Osteoblast (primary cell): Measurements from ENCODE around the gene PDLIM1. TPM values are rescaled to one million over a fixed set of nuclear protein-coding genes. Genes with fewer than 3 reads are reported as not detected.

Source experiments
- DNase-seq: peaks from one replicate; pipeline ENCODE4 v3.0.0; 2011; ENCODE audit warnings: low spot score, mixed read lengths; ENCODE audit not compliant: insufficient read length; ENCODE audit errors: missing footprints
- H2AFZ ChIP-seq: 2 replicates; pipeline ENCODE4 v1.6.0; 2011; ENCODE audit warnings: mild to moderate bottlenecking, low read length
- H3K27ac ChIP-seq: 2 replicates; pipeline ENCODE4 v1.5.1; 2011; ENCODE audit warnings: mild to moderate bottlenecking, low read depth, low read length, moderate library complexity
- H3K27me3 ChIP-seq: 2 replicates; pipeline ENCODE4 v1.6.0; 2012; ENCODE audit warnings: mild to moderate bottlenecking, control low read depth, inconsistent platforms, low read length, moderate library complexity; ENCODE audit not compliant: insufficient read depth
- H3K36me3 ChIP-seq: 2 replicates; pipeline ENCODE4 v1.5.1; 2011; ENCODE audit warnings: mild to moderate bottlenecking, low read length, control low read depth, moderate library complexity; ENCODE audit not compliant: insufficient read depth
- H3K4me1 ChIP-seq: 2 replicates; pipeline ENCODE4 v1.5.1; 2011; ENCODE audit warnings: mild to moderate bottlenecking, low read length, control low read depth, moderate library complexity; ENCODE audit not compliant: insufficient read depth
- H3K4me2 ChIP-seq: 2 replicates; pipeline ENCODE4 v1.6.0; 2011; ENCODE audit warnings: mild to moderate bottlenecking, low read length; ENCODE audit not compliant: insufficient read depth
- H3K4me3 ChIP-seq: fragments of 200-600 bp; sonication (generic); 3 replicates; pipeline ENCODE4 v1.5.1; 2012; ENCODE audit warnings: mild to moderate bottlenecking, low read length, inconsistent platforms; ENCODE audit not compliant: insufficient read depth
- H3K79me2 ChIP-seq: 2 replicates; pipeline ENCODE4 v1.6.0; 2012; ENCODE audit warnings: mild to moderate bottlenecking, low read length, control low read depth, inconsistent platforms; ENCODE audit not compliant: insufficient read depth
- H3K9me3 ChIP-seq: 2 replicates; pipeline ENCODE4 v1.5.1; 2011; ENCODE audit warnings: low read depth, low read length, control low read depth
- H4K20me1 ChIP-seq: 2 replicates; pipeline ENCODE4 v1.6.0; 2012; ENCODE audit warnings: mild to moderate bottlenecking, low read length, control low read depth; ENCODE audit not compliant: insufficient read depth
- CTCF ChIP-seq: IDR thresholded peaks from 2 replicates; pipeline ENCODE4 v1.5.1; 2011; ENCODE audit warnings: mild to moderate bottlenecking, low read depth, low read length, moderate library complexity; ENCODE audit errors: extremely low read depth
- total RNA-seq: library from RNA; depleted of rRNA; stranded (reverse); fragments of >200 nt; gene quantifications from 2 replicates; pipeline ENCODE4 v1.2.3, GENCODE V29; 2012

The PDLIM1 gene
- total RNA-seq, 1 donor, result 26.1 TPM

GRCh38 chr10:95336702-95337101 lies 45.9 kb upstream of the PDLIM1 start:
- H3K9me3 ChIP-seq, result no peaks in the 10 kb centered on the region
- H3K27me3 ChIP-seq, result no peaks in the 10 kb centered on the region
- H3K27ac ChIP-seq, result no peak overlapping the region
- H2AFZ ChIP-seq, result no peak overlapping the region
- H3K4me3 ChIP-seq, result no peak overlapping the region
- H3K4me2 ChIP-seq, result no peak overlapping the region
- no peak for DNase-seq
- H3K36me3 ChIP-seq, result no peaks in the 10 kb centered on the region
- H3K79me2 ChIP-seq, result no peaks in the 10 kb centered on the region
- TF ChIP-seq CTCF, result no peak
- peaks cover 18% of the 10 kb centered on the region for H3K4me1 ChIP-seq
- H4K20me1 ChIP-seq, result no peaks in the 10 kb centered on the region

GRCh38 chr10:95335933-95336699 lies 45.3 kb upstream of the PDLIM1 start:
- Histone ChIP-seq H4K20me1 (no peaks in the 10 kb centered on the region), H3K4me2 (no peak overlapping the region), H3K4me3 (no peak overlapping the region), H2AFZ (no peak overlapping the region), H3K27me3 (no peaks in the 10 kb centered on the region), H3K9me3 (no peaks in the 10 kb centered on the region), H3K4me1 (peaks cover 19% of the 10 kb centered on the region), H3K27ac (no peak overlapping the region), H3K79me2 (no peaks in the 10 kb centered on the region), H3K36me3 (no peaks in the 10 kb centered on the region)
- DNase-seq, result peak; percentile 29
- TF ChIP-seq CTCF, result no peak

DNA sequence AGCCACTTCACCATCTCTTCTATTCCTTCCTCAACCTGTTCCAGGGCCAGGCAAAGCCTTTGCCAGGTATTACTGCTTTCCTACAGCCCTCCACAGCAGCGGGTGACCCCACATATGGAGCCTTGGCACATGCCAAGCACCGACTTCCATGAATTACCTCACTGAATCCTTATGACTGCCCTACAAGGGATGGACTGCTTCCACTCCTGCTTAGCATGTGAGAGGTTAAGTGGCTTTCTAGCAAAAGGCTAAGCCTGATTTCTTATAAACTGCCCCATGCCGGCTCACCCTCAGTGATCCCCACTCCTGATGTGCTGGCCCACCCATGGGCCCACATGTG lies 44.0 kb upstream of the PDLIM1 start:
- no peaks in the 10 kb centered on the region for H4K20me1 ChIP-seq
- H3K4me1 ChIP-seq, result peaks cover 24% of the 10 kb centered on the region
- no peaks in the 10 kb centered on the region for H3K79me2 ChIP-seq
- no peak overlapping the region for H3K4me3 ChIP-seq
- H3K4me2 ChIP-seq, result peak overlapping the region; percentile 68
- TF ChIP-seq CTCF, result no peak
- H2AFZ ChIP-seq, result peak overlapping the region; percentile 97
- no peaks in the 10 kb centered on the region for H3K27me3 ChIP-seq
- H3K36me3 ChIP-seq, result no peaks in the 10 kb centered on the region
- peak overlapping the region; percentile 98 for H3K27ac ChIP-seq
- H3K9me3 ChIP-seq, result no peaks in the 10 kb centered on the region
- DNase-seq, result no peak

- Histone ChIP-seq H3K27me3 (no peaks in the 10 kb centered on the region), H3K9me3 (no peaks in the 10 kb centered on the region), H3K36me3 (no peaks in the 10 kb centered on the region), H3K4me3 (peak overlapping the region; percentile 44), H3K79me2 (no peaks in the 10 kb centered on the region), H3K4me1 (peaks cover 24% of the 10 kb centered on the region), H2AFZ (peak overlapping the region; percentile 97), H4K20me1 (no peaks in the 10 kb centered on the region), H3K27ac (peak overlapping the region; percentile 98), H3K4me2 (peak overlapping the region; percentile 68)
- peak; percentile 86 for DNase-seq
- no peak for TF ChIP-seq CTCF
These were observed 43.4 kb upstream of the PDLIM1 start for GRCh38 chr10:95333997-95334804.
